HEK293 (cell line): ENCODE results near the gene GLI1.
A peak's percentile ranks its signal among the peaks of the same experiment; 100 is the strongest.

Experiments
- GLIS1 ChIP-seq: fragments of 450-650 bp; formaldehyde crosslinking; IDR thresholded peaks from 2 replicates; pipeline ENCODE4 v1.5.1; 2016; ENCODE audit warnings: missing biosample characterization, missing genetic modification characterization
- HOXD13 ChIP-seq: sonication (generic); formaldehyde crosslinking; IDR thresholded peaks from 2 replicates; pipeline ENCODE4 v1.8.0; 2022; ENCODE audit warnings: missing genetic modification reagents, borderline replicate concordance
- KLF9 ChIP-seq: fragments of 450-650 bp; formaldehyde crosslinking; IDR thresholded peaks from 2 replicates; pipeline ENCODE4 v1.5.1; 2016; ENCODE audit warnings: missing biosample characterization, missing genetic modification characterization, low read depth
- TRIM28 ChIP-seq: IDR thresholded peaks from 2 replicates; pipeline ENCODE4 v1.6.1; 2011; ENCODE audit warnings: low read length, control low read depth, borderline replicate concordance
- ZBTB1 ChIP-seq: fragments of 450-650 bp; formaldehyde crosslinking; IDR thresholded peaks from 2 replicates; pipeline ENCODE4 v1.5.1; 2016; ENCODE audit warnings: missing biosample characterization, missing genetic modification characterization
- ZBTB17 ChIP-seq: fragments of 450-650 bp; formaldehyde crosslinking; IDR thresholded peaks from 2 replicates; pipeline ENCODE4 v1.5.1; 2016; ENCODE audit warnings: missing biosample characterization, missing genetic modification characterization
- ZFP41 ChIP-seq: fragments of 450-650 bp; formaldehyde crosslinking; IDR thresholded peaks from 2 replicates; pipeline ENCODE4 v1.5.1; 2016; ENCODE audit warnings: missing biosample characterization, missing genetic modification characterization, borderline replicate concordance
- ZFP69B ChIP-seq: fragments of 450-650 bp; formaldehyde crosslinking; IDR thresholded peaks from 2 replicates; pipeline ENCODE4 v1.5.1; 2016; ENCODE audit warnings: missing biosample characterization, missing genetic modification characterization
- ZNF10 ChIP-seq: fragments of 450-650 bp; formaldehyde crosslinking; IDR thresholded peaks from 2 replicates; pipeline ENCODE4 v1.5.1; 2017; ENCODE audit warnings: missing biosample characterization, missing genetic modification characterization
- ZNF121 ChIP-seq: fragments of 450-650 bp; formaldehyde crosslinking; IDR thresholded peaks from 2 replicates; pipeline ENCODE4 v1.5.1; 2016; ENCODE audit warnings: missing biosample characterization, missing genetic modification characterization
- ZNF274 ChIP-seq, 2 experiments: fragments of 200-500 bp in 1 of 2; fragments of 450-650 bp in 1 of 2; sonication (Bioruptor generic) in 1 of 2; formaldehyde crosslinking in 1 of 2; IDR thresholded peaks; 2 replicates each; pipeline versions ENCODE4 v1.5.1 to v1.6.1; 2014 to 2016; ENCODE audit warnings: borderline replicate concordance in 1 of 2, inconsistent platforms in 1 of 2, low read length in 1 of 2, missing biosample characterization in 1 of 2, missing genetic modification characterization in 1 of 2
- ZNF292 ChIP-seq: fragments of 450-650 bp; formaldehyde crosslinking; IDR thresholded peaks from 2 replicates; pipeline ENCODE4 v1.5.1; 2016; ENCODE audit warnings: low read depth, missing biosample characterization, missing genetic modification characterization, borderline replicate concordance
- ZNF324 ChIP-seq: fragments of 450-650 bp; formaldehyde crosslinking; IDR thresholded peaks from 2 replicates; pipeline ENCODE4 v1.5.1; 2016; ENCODE audit warnings: missing biosample characterization, missing genetic modification characterization
- ZNF423 ChIP-seq: fragments of 450-650 bp; formaldehyde crosslinking; IDR thresholded peaks from 2 replicates; pipeline ENCODE4 v1.5.1; 2016; ENCODE audit warnings: missing biosample characterization, missing genetic modification characterization
- ZNF473 ChIP-seq: fragments of 450-650 bp; formaldehyde crosslinking; IDR thresholded peaks from 2 replicates; pipeline ENCODE4 v1.5.1; 2017; ENCODE audit warnings: missing biosample characterization, missing genetic modification characterization
- ZNF510 ChIP-seq: fragments of 450-650 bp; formaldehyde crosslinking; IDR thresholded peaks from 2 replicates; pipeline ENCODE4 v1.5.1; 2018; ENCODE audit warnings: mild to moderate bottlenecking, missing genetic modification characterization, missing biosample characterization; ENCODE audit not compliant: insufficient replicate concordance
- ZNF514 ChIP-seq: fragments of 450-650 bp; formaldehyde crosslinking; IDR thresholded peaks from 2 replicates; pipeline ENCODE4 v1.5.1; 2016; ENCODE audit warnings: missing biosample characterization, missing genetic modification characterization
- ZNF530 ChIP-seq: fragments of 450-650 bp; formaldehyde crosslinking; IDR thresholded peaks from 2 replicates; pipeline ENCODE4 v1.5.1; 2016; ENCODE audit warnings: low read depth, missing biosample characterization, missing genetic modification characterization
- ZNF544 ChIP-seq: fragments of 450-650 bp; formaldehyde crosslinking; IDR thresholded peaks from 2 replicates; pipeline ENCODE4 v1.5.0; 2017; ENCODE audit warnings: missing biosample characterization, missing genetic modification characterization
- ZNF555 ChIP-seq: fragments of 450-650 bp; formaldehyde crosslinking; conservative IDR thresholded peaks from 2 replicates; pipeline ENCODE4 v1.5.1; 2017; ENCODE audit warnings: missing biosample characterization, mild to moderate bottlenecking, missing genetic modification characterization, inconsistent platforms
- ZNF768 ChIP-seq: fragments of 450-650 bp; formaldehyde crosslinking; IDR thresholded peaks from 2 replicates; pipeline ENCODE4 v1.5.1; 2018; ENCODE audit warnings: missing biosample characterization, mild to moderate bottlenecking, missing genetic modification characterization
- ZNF830 ChIP-seq: fragments of 450-650 bp; IDR thresholded peaks from 2 replicates; pipeline ENCODE4 v1.5.0; 2018; ENCODE audit warnings: missing biosample characterization, missing genetic modification characterization, low read depth, mild to moderate bottlenecking, moderate library complexity
- ZSCAN16 ChIP-seq: fragments of 450-650 bp; formaldehyde crosslinking; IDR thresholded peaks from 2 replicates; pipeline ENCODE4 v1.5.1; 2016; ENCODE audit warnings: missing biosample characterization, missing genetic modification characterization
- TF ChIP-seq, protein P1 (sequence below): fragments of 450-650 bp; formaldehyde crosslinking; IDR thresholded peaks from 2 replicates; pipeline ENCODE4 v1.5.1; 2016; ENCODE audit warnings: missing biosample characterization, missing genetic modification characterization
- TF ChIP-seq, protein P2 (sequence below): fragments of 450-650 bp; formaldehyde crosslinking; IDR thresholded peaks from 2 replicates; pipeline ENCODE4 v1.5.1; 2016; ENCODE audit warnings: missing biosample characterization, missing genetic modification characterization
- TF ChIP-seq, protein P3 (sequence below): fragments of 450-650 bp; formaldehyde crosslinking; IDR thresholded peaks from 2 replicates; pipeline ENCODE4 v1.5.1; 2016; ENCODE audit warnings: missing biosample characterization, missing genetic modification characterization
- TF ChIP-seq, protein P4 (sequence below): fragments of 450-650 bp; formaldehyde crosslinking; IDR thresholded peaks from 2 replicates; pipeline ENCODE4 v1.5.0; 2017; ENCODE audit warnings: missing biosample characterization, missing genetic modification characterization, borderline replicate concordance
- TF ChIP-seq, protein P5 (sequence below): fragments of 450-650 bp; formaldehyde crosslinking; IDR thresholded peaks from 2 replicates; pipeline ENCODE4 v1.5.1; 2016; ENCODE audit warnings: missing biosample characterization, missing genetic modification characterization

GLI1 gene

DNA sequence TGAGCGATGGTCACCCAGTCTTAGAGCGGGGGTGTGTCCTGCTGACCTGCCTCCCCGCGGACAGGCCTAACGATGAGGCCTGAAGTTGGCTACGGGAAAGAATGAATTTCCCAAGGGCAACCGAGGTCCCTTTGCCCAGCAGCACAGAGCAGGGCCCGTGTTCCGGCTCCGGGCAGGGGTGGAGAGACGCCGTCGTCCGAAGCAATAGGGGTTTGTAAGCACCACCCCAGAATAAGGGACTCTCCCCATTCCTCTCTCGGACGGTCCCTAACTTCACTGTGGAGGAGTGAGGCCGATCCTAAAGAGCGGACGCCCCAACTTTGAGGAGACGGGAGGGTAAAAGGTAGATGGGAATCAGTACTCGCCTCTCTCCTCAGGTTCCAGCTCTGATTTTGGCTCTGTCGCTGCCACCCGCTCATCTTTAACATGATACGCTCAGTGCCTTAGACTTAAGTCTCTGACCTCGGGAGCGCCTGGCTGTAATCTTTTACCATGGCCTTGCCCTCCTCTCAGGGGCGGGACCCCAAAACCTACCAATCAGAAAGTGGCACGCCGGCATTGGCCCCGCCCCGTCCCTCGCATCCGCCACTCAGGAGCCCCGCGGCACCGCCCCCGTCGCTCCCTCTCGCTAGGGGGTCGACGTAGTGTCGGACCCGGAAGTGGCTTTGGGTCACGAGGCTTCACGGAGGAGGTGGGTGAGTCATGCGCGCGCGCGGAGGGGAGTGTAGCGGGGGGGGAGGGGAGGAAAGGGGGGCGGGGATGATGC, 60.7 kb downstream of the GLI1 start, which contains the start of gene DDIT3 (continued):
- TF ChIP-seq ZNF544 (tag by site-specific recombination) = no peak
- TF ChIP-seq GLIS1 (tag by site-specific recombination) = peak; percentile 98
- peak; percentile 90 for TF ChIP-seq KLF9 (tag by site-specific recombination)
- TF ChIP-seq ZNF555 (tag by site-specific recombination) = no peak
- TF ChIP-seq ZNF324 (tag by site-specific recombination) = peak; percentile 76
- no peak for TF ChIP-seq ZNF768 (tag by site-specific recombination)
- no peak for TF ChIP-seq ZNF473 (tag by site-specific recombination)
- TF ChIP-seq ZNF510 = no peak
- no peak for TF ChIP-seq ZNF292 (tag by site-specific recombination)
- TF ChIP-seq ZBTB1 = no peak
- TF ChIP-seq, protein P1, sequence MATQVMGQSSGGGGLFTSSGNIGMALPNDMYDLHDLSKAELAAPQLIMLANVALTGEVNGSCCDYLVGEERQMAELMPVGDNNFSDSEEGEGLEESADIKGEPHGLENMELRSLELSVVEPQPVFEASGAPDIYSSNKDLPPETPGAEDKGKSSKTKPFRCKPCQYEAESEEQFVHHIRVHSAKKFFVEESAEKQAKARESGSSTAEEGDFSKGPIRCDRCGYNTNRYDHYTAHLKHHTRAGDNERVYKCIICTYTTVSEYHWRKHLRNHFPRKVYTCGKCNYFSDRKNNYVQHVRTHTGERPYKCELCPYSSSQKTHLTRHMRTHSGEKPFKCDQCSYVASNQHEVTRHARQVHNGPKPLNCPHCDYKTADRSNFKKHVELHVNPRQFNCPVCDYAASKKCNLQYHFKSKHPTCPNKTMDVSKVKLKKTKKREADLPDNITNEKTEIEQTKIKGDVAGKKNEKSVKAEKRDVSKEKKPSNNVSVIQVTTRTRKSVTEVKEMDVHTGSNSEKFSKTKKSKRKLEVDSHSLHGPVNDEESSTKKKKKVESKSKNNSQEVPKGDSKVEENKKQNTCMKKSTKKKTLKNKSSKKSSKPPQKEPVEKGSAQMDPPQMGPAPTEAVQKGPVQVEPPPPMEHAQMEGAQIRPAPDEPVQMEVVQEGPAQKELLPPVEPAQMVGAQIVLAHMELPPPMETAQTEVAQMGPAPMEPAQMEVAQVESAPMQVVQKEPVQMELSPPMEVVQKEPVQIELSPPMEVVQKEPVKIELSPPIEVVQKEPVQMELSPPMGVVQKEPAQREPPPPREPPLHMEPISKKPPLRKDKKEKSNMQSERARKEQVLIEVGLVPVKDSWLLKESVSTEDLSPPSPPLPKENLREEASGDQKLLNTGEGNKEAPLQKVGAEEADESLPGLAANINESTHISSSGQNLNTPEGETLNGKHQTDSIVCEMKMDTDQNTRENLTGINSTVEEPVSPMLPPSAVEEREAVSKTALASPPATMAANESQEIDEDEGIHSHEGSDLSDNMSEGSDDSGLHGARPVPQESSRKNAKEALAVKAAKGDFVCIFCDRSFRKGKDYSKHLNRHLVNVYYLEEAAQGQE (tag by site-specific recombination) = peak; percentile 34
- TF ChIP-seq ZNF423 (tag by site-specific recombination) = no peak
- peak; percentile 82; the same call in 1 of the 2 replicates for TF ChIP-seq ZFP41
- TF ChIP-seq, protein P2, sequence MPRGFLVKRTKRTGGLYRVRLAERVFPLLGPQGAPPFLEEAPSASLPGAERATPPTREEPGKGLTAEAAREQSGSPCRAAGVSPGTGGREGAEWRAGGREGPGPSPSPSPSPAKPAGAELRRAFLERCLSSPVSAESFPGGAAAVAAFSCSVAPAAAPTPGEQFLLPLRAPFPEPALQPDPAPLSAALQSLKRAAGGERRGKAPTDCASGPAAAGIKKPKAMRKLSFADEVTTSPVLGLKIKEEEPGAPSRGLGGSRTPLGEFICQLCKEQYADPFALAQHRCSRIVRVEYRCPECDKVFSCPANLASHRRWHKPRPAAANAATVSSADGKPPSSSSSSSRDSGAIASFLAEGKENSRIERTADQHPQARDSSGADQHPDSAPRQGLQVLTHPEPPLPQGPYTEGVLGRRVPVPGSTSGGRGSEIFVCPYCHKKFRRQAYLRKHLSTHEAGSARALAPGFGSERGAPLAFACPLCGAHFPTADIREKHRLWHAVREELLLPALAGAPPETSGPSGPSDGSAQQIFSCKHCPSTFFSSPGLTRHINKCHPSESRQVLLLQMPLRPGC (tag by site-specific recombination) = 0 out of 2 replicates have a peak, but pooled peaks have one; percentile 43
- TF ChIP-seq, protein P3, sequence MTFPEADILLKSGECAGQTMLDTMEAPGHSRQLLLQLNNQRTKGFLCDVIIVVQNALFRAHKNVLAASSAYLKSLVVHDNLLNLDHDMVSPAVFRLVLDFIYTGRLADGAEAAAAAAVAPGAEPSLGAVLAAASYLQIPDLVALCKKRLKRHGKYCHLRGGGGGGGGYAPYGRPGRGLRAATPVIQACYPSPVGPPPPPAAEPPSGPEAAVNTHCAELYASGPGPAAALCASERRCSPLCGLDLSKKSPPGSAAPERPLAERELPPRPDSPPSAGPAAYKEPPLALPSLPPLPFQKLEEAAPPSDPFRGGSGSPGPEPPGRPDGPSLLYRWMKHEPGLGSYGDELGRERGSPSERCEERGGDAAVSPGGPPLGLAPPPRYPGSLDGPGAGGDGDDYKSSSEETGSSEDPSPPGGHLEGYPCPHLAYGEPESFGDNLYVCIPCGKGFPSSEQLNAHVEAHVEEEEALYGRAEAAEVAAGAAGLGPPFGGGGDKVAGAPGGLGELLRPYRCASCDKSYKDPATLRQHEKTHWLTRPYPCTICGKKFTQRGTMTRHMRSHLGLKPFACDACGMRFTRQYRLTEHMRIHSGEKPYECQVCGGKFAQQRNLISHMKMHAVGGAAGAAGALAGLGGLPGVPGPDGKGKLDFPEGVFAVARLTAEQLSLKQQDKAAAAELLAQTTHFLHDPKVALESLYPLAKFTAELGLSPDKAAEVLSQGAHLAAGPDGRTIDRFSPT (tag by site-specific recombination) = 0 out of 2 replicates have a peak, but pooled peaks have one; percentile 13
- TF ChIP-seq, protein P4, sequence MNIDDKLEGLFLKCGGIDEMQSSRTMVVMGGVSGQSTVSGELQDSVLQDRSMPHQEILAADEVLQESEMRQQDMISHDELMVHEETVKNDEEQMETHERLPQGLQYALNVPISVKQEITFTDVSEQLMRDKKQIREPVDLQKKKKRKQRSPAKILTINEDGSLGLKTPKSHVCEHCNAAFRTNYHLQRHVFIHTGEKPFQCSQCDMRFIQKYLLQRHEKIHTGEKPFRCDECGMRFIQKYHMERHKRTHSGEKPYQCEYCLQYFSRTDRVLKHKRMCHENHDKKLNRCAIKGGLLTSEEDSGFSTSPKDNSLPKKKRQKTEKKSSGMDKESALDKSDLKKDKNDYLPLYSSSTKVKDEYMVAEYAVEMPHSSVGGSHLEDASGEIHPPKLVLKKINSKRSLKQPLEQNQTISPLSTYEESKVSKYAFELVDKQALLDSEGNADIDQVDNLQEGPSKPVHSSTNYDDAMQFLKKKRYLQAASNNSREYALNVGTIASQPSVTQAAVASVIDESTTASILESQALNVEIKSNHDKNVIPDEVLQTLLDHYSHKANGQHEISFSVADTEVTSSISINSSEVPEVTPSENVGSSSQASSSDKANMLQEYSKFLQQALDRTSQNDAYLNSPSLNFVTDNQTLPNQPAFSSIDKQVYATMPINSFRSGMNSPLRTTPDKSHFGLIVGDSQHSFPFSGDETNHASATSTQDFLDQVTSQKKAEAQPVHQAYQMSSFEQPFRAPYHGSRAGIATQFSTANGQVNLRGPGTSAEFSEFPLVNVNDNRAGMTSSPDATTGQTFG = no peak
- TF ChIP-seq ZNF830 (tag by site-specific recombination) = no peak
- no peak for TF ChIP-seq ZNF530
- TF ChIP-seq ZBTB17 (tag by site-specific recombination) = no peak
- TF ChIP-seq ZFP69B (tag by site-specific recombination) = peak; percentile 26; the same call in 1 of the 2 replicates
- no peak for TF ChIP-seq HOXD13 (CRISPR knock-in tag)
- no peak for TF ChIP-seq ZNF274 (IDR thresholded peaks at IDR 0.05; ENCODE audit: low read length)
- TF ChIP-seq ZNF274 (tag by site-specific recombination; IDR thresholded peaks at IDR 0.05; ENCODE audit: borderline replicate concordance) = no peak
- no peak for TF ChIP-seq TRIM28
- TF ChIP-seq ZNF10 (tag by site-specific recombination) = no peak
- peak; percentile 30; the same call in 1 of the 2 replicates for TF ChIP-seq ZNF121
- no peak for TF ChIP-seq ZNF514 (tag by site-specific recombination)
- 0 out of 2 replicates have a peak, but pooled peaks have one; percentile 48 for TF ChIP-seq ZSCAN16
- TF ChIP-seq, protein P5, sequence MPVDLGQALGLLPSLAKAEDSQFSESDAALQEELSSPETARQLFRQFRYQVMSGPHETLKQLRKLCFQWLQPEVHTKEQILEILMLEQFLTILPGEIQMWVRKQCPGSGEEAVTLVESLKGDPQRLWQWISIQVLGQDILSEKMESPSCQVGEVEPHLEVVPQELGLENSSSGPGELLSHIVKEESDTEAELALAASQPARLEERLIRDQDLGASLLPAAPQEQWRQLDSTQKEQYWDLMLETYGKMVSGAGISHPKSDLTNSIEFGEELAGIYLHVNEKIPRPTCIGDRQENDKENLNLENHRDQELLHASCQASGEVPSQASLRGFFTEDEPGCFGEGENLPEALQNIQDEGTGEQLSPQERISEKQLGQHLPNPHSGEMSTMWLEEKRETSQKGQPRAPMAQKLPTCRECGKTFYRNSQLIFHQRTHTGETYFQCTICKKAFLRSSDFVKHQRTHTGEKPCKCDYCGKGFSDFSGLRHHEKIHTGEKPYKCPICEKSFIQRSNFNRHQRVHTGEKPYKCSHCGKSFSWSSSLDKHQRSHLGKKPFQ (tag by site-specific recombination) = no peak
